DMS53 treated with DMSO at 0.1 percent for 48 hours (cell line): ENCODE results near the gene SPAM1.
A peak's percentile ranks its signal among the peaks of the same experiment; 100 is the strongest.
"Not testable (repeated sequence)": the region's sequence is repeated elsewhere in the genome, so short reads cannot be mapped to it uniquely, and the experiment has no call there.

Experiments used
- DNase-seq: peaks from one replicate; lab custom pipeline; 2025; ENCODE audit not compliant: unreplicated experiment; lab: John Stamatoyannopoulos, UW

SPAM1 gene, protein sequence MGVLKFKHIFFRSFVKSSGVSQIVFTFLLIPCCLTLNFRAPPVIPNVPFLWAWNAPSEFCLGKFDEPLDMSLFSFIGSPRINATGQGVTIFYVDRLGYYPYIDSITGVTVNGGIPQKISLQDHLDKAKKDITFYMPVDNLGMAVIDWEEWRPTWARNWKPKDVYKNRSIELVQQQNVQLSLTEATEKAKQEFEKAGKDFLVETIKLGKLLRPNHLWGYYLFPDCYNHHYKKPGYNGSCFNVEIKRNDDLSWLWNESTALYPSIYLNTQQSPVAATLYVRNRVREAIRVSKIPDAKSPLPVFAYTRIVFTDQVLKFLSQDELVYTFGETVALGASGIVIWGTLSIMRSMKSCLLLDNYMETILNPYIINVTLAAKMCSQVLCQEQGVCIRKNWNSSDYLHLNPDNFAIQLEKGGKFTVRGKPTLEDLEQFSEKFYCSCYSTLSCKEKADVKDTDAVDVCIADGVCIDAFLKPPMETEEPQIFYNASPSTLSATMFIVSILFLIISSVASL

DNA sequence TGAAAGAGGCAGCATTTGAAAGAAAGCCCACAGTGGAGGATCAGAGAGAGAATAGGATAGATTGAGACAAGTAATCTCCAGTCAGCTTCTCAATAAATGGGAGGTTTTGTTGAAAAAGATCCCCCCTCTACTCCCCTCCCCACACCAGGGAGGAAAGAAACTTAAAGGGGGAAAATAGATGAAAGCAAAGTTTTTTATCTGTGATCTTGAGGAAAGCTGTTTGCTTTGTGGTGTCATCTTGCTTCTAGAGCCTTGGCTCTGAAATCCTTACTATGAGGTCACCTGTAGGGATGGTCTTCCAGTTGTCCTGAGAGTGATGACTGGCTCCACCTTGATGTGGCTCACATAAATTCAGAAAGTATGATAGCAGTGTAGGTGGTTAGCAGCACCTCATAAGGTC, at the start of gene SPAM1:
TSS of gene SPAM1 (plus strand) at position 301 of the 400 bp plus-strand sequence. CDS start 28,330 bp downstream, outside the sequence.
- no peak for DNase-seq

DNA sequence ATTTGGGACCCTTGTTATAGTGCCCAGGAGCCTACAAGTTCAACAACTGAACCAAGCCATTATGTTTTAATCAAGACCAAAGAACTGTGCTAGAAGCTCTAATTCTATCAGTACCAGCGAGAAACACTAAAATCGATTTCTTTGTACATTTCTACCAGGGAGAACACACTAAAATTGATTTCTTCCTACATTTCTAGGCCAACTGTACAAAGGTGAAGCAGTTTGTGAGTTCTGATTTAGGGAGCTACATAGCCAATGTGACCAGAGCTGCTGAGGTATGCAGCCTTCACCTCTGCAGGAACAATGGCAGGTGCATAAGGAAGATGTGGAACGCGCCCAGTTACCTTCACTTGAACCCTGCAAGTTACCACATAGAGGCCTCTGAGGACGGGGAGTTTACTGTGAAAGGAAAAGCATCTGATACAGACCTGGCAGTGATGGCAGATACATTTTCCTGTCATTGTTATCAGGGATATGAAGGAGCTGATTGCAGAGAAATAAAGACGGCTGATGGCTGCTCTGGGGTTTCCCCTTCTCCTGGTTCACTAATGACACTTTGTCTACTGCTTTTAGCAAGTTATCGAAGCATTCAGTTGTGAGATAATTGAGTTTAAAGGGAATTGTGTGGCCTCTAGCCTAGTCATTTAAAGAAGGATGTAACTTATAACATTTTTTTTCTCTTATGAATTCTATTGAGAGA, 48.3 kb upstream of the SPAM1 start:
- DNase-seq = no peak

DNA sequence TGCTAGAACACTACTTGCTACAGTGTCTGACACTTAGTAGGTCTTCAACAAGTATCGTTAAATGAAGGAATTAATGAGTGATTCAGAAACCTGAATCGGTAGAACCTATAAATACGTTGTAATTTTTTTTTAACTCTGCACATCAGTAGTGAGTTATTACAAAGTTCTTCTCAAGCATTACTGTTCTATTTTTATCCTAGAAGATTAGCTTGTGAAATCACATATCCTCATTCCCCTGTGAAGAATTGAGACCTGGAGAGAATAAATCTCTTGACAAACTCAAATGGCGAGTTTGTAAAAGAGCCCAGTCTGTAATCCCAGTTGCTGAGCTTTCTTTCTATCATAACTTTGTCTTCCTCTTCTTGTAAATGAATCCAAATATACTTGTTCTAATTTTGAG, 45.4 kb upstream of the SPAM1 start:
- DNase-seq = no peak

DNA sequence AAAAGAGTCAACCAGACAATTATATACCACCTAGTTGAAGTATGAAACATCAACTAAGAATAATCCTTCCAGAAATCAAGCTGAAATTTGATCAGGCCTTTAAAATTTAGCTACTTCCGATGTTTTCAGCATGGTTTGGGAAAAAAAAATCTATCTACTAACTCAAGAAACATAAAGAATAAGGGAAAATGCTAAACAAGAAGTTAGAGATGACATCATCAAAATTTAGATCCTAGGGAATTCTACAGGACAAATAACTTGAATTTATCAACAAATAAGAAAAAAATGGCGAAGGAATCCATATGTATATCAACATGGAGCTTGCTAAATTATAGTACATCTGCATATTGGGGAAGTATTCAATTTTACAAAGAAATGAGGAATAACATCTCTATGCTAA, 43.7 kb upstream of the SPAM1 start:
- DNase-seq = no peak

DNA sequence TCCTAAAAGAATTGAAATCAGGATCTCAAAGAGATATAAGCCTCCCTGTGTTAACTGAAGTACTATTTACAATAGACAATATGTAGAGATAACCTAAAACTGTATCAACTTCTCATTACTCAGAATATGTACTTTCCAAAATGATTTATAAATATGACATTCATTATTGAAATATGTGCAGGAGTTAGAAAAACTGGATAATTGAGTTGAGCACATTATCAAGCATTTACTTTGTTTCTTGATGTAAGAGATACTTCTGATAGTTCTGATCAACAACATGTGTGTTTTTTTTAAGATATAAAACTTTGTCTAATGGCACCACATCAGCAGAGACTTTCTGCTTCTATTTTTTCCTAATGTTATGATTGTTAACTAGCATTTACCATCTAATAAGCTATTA, 41.9 kb upstream of the SPAM1 start:
- DNase-seq = no peak

DNA sequence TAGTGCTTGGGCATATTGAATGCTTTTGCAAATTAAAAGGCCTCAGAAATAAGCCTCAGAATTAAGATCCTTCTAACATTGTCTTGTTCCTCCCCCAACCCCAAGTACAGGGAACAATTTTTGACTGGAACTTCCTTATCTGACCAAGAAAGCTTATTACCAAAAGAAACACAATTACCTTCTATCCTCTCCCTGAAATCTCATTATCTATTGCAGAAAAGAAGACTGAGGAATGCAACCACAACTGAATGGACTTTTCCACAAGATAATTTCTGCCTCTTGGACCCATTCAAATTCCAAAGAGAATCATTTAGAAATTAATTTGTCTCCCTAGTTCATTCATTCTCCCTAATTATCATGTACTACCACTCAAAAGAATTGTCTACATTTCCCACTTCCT, 36.8 kb upstream of the SPAM1 start:
- DNase-seq = no peak

DNA sequence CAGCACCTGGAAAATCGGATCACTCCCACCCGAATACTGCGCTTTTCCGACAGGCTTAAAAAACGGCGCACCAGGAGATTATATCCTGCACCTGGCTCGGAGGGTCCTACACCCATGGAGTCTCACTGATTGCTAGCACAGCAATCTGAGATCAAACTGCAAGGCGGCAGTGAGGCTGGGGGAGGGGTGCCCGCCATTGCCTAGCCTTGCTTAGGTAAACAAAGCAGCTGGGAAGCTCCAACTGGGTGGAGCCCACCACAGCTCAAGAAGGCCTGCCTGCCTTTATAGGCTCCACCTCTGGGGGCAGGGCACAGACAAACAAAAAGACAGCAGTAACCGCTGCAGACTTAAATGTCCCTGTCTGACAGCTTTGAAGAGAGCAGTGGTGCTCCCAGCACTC, 30.3 kb upstream of the SPAM1 start:
- not testable (repeated sequence) for DNase-seq

DNA sequence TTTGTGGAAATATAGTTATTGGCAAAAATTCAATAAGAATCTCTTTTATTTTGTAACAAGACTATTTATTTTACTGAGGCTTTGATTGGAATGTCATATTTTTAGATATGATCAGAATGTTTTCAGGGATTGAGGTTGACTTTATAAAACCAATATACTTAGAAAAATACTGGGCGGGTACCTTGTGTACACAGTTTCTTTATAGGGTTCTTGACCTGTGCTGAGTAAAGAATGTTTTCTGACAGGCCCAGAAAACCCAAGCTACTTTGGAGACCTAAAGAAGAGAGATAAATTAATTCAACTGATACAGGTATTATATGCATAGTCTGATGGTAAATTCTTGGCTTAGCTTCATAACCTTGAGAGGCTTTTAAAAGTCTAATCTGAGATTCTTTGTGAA, 23.9 kb upstream of the SPAM1 start:
- DNase-seq = no peak

DNA sequence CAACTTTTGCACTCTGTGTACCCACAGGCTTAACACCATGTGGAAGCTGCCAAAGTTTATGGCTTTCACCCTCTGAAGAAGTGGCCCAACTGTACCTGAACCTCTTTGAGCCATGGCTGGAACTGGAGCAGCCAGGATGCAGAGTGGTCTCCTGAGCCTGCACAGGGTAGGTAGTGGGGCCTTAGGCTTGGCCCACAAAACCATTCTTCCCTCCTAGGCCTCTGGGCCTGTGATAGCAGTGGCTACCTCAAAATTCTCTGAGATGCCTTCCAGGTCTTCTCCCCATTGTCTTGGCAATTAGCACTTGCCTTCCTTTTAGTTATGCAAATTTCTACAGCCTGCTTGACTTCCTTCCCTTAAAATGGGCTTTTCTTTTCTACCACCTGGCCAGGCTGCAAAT, 19.3 kb upstream of the SPAM1 start:
- no peak for DNase-seq

DNA sequence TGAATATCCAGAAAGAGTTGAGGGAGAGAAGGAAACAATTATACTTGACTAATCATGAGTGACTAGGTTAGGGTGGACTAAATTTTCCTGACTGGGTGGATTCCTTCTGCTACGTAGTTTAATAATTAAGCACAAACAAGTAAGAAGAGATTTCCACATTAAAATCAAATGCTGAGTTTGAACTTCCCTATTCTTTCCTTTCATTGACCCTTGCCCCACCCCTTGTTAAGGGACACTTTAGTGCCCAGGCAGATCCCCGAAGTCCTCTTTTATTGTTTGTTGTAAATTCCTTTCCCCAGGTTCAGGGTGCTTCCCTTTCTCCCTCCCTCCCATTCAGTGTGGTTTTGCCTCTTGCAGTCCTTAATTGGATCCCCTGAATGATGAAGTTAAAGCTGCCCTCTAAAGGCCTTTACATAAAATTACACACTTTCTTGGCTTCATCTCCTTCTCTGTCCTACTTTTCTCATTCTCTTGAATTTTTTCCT, 8.8 kb upstream of the SPAM1 start:
- peak; percentile 48 for DNase-seq

DNA sequence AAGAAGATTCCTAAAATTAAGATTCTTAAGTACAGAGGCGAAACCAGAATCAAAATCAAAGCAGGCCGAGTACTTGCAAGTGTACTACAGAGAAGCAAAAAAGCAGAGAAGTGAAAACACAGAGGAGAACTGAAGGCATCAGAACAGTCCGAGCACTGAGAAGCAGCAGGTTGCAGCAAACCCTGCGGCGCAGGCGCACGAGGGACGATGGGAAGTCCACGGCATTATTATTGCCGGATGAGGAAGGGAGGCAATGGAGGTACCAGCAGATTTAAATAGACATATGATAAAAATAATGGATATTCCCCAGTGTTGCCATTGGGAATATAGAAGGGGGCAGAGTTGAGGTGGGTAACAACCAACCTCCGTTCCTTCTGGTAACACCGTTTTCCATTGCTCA, 7.2 kb upstream of the SPAM1 start:
- no peak for DNase-seq

DNA sequence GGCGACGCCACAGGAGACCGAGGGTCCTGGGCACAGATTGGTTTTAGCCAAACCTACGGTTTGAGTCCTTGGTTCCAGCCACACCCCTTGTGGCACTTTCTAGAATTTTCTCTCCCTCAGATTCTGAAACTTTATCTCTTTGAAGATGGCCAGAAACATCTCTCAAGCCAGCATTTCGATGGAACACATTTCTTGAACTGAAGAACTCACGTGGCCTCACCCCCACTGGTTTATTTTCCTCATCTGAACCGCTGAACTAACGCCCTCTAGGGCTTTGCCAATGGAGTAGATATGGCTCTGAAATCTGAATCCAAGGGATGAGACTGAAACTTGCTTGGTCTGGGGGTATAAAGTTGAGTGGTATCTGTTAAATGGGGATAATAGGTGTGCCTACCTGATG, 6.7 kb upstream of the SPAM1 start:
- no peak for DNase-seq

DNA sequence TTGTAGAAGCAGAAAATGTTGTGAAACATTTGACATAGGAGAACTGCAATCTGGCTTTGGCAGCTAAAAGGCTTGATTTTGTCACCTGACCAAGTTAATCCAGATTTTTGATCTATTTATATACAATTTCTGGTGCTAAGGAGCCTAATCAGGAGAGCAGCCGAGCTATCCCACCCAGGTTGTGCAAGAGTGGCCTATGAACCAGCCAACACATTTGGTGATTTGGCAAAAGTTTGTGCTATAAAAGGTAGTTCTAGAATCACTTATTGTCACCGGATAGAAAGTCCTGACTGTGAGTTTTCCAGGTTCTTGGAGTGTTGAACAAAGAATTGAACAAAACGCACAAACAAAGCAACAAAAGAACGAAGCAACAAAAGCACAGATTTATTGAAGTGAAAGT, 1.4 kb upstream of the SPAM1 start:
- no peak for DNase-seq

DNA sequence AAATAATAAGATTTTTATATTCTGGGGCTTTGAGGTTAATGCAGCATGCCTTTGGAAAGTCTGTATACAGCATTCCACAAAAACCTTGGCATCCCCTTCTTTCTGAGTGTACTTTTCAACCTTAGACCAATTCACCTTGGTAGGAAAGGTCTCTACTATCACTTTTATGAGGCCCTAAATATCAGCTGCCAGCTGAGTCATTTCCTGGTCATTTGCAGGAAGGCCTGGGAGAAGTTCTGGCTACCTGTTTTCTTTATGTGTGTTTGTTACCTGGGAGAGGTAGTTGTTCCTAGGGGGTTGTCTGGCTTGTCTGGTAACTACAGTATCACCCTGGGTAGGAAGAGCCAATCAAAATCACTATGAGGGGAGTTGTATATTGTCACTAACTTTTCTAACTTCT, 4.1 kb downstream of the SPAM1 start:
- peak; percentile 79 for DNase-seq

DNA sequence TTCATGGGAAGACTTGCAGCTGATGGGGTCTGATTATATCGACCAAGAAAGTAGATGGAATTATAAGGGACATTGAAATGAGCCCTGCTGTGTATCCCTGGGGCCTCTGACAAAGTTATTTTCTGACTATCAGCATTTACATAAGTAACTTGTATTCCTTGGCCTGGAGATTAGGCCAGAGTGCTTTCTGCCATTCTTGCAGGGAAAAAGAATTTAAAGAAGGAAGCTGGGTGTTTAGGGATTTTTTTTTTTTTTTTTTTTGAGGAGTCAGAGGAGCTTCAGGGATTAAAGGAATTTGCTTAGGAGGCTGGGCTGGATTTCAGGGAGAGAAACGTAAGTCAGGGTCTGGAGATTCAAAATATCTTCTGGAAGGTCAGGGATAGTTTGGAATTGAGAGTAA, 4.6 kb downstream of the SPAM1 start:
- no peak for DNase-seq

DNA sequence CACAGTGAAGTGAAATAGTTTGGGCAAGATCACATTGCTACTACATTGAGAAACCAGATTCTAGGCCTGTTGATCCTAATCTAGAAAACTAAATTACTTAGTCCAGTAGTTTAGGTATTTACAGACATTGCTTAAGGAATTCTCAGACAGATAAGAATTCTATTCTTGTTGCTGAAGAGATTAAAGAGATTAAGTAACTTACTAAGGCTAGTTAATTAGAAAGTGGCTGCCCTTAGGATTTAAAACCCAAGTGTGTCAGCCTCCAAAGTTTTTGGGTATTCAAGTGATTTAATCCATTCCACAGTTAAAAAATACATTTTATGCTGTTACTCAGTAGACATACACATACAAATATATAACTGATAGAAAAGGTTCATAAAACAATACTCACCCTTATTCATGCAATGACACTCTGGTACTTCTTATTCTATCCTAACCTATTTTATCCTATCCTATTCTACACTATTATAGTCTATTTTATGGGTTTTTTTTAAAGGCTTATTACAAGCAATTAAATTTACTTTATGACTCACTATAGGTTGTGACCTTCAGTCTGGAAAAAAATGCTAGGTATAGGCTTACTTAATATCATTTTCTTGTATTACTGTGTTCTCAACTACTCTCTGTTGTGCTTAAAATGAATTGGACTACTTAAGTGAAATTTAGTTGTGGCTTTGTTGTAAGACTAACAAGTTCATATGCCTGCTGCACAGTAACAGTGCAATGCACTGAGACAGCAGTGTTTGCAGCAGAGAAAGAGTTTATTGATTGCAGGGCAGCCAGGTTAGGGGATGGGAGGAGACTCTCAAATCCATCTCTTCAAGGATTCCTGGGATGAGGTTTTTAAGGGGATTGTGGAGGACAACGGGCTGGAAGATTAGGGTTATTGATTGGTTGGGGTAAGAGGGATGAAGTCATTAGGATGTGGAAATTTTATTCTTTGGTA, 10.7 kb downstream of the SPAM1 start:
- no peak for DNase-seq

DNA sequence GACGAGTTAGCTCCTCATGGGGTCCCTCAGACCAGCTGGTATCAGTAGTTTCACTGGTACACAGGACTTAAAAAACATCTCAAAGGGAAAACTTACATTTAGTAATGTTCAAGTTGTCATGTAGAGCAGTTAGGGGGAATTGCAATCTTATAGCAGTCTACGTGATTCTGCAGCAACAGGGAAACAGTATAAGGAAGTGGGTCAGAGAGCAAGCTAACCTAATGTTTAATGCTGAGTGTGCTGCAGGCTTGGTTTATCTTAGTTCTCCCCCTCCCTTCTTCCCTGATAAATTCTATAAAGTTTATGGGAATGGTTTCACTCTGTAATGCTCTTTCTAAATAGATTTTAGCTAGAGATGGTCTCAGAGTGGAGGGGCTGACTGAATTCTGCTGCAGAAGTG, 11.3 kb downstream of the SPAM1 start:
- DNase-seq = no peak

DNA sequence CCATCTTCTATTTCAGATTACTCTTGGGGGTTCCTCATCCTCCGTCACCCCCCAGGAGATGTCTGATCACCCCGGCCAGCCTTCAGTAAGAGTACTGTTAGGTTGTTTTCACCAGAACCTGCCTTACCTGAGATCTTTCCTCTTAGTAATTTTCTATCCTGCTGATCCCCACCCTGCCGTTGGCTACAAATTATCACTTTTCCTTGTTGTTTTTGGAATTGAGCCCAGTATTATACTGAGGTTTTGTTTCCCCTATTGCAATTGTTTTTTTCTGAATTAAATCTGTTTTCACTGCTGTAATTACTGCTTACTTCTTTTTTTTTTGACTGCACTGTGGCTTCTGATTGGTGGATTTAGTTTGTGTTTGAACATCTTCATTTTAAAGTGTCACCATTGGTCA, 14.7 kb downstream of the SPAM1 start:
- no peak for DNase-seq

DNA sequence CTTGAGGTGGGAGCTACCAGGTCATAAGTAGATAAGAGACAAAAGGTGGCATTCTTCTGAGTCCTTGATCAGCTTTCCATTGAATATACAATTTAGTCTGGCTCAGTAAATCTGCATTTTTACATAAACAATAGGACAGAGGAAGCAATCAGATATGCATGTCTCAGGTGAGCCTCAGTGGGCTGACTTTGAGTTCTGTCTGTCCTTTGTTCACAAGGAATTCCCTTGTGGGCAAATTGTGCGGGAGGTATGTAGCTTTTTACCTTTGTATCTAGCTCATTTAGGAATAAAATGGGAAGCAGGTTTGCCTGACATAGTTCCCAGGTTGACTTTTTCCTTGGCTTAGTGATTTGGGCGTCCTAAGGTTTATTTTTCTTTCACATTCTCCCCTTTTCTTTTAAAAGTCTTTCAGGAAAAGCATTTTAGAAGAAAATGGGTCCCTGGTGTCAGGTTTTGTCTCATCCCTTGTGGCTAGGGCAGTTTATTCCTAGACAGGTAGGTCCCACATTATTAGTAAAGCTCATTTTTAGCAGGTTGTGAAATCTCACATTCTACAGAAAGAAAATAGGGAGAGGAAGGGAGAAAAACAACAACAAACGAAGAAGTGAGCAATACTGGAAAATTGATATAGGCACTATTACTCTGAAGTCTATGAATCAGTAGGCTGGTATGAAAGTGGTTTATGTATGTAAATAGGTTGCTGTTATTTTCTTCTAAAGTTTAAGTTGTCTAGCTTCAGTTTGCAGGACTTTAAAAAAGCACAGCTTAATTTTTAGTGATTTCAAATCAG, 16.5 kb downstream of the SPAM1 start:
- DNase-seq = no peak

DNA sequence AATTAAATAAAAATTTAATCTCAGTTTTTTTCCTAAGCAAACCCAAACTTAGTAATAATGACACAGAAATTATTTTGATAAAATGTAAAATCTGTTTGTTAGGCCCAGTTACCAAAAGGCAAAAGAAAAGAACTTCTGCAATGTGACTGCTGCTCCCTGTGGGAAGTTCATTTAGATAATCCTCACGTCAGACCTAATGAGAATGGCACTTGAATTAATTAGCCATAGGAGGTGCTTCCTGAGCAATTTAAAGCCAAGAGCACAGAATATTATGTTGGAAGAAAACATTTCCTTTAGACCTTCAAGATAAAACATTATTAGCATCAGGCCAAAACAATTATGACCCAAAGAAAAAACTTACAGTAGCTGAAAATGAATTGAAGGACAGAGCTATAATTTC, 19.4 kb downstream of the SPAM1 start:
- DNase-seq = no peak
